PC-3 (cell line): ENCODE data around the gene KDM3B.

Experiments used
- CTCF ChIP-seq: fragments of 300-600 bp; sonication (generic); conservative IDR thresholded peaks from 2 replicates; pipeline ENCODE4 v1.5.1; 2017; ENCODE audit warnings: antibody characterized with exemption, low read depth, mild to moderate bottlenecking, low read length
- EZH2 ChIP-seq: fragments of 300-600 bp; sonication (generic); IDR thresholded peaks from one replicate; pipeline ENCODE4 v1.6.1; 2017; ENCODE audit warnings: antibody characterized with exemption, mild to moderate bottlenecking, low read length; ENCODE audit not compliant: unreplicated experiment
- EZH2phosphoT487 ChIP-seq: fragments of 300-600 bp; sonication (generic); IDR thresholded peaks from 2 replicates; pipeline ENCODE4 v1.6.1; 2018; ENCODE audit warnings: mild to moderate bottlenecking, antibody characterized with exemption, low read length, borderline replicate concordance

DNA sequence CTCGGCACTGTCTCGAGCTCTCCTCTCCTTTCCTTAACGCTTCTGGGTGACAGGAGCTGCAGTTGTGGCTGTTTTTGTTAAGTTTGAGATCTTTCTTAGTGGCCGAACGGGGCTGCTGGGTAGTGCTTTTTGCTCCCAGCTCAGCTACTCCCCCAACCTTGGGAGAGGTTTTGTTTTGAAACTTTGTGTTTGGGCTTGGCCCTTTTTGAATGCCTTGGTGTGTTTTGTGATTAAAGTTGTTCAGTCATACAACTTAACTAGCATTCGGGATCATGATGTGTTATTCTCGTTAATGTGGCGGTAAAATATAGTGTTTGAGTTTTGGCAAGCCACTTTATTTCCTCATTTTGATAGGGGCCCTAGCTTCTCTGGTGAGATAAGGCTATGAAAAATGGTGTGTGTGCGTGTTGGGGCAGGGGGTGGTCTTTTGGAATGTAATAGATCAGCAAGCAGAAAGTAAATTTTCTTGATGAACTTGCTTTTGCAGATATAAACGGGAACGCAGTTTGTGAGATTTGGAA, 1.1 kb downstream of the KDM3B start:
- TF ChIP-seq CTCF (no peak), EZH2phosphoT487 (no peak), EZH2 (no peak)
